ENCODE data around the gene MDK.
A peak's percentile ranks its signal among the peaks of the same experiment; 100 is the strongest.
"Not testable (repeated sequence)": the region's sequence is repeated elsewhere in the genome, so short reads cannot be mapped to it uniquely, and the experiment has no call there.

Gene MDK

GRCh38 chr11:46369458-46370152 lies 11.9 kb upstream of the MDK start:
- peak; percentile 45 to 81 for DNase-seq

DNA sequence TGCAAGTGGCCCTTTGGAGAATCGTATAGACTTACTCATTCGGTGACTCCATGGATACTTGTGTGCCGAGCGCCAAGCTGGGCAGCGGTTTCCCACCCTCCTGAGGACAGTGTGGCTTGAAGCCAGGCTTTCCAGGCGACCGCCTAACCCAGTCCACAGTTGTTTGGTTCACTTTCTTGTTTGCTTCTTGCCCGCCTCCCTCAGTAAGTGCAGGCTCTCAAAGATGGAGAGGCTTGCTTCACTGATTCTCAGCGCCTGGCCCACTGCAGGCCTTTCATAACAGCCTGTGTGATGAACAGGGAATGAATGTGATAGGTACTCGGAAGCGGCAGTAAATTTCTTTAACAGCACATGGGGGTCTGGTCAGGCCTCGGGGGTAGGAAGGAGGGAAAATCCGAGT lies 11.2 kb upstream of the MDK start:
- no peak for DNase-seq

DNA sequence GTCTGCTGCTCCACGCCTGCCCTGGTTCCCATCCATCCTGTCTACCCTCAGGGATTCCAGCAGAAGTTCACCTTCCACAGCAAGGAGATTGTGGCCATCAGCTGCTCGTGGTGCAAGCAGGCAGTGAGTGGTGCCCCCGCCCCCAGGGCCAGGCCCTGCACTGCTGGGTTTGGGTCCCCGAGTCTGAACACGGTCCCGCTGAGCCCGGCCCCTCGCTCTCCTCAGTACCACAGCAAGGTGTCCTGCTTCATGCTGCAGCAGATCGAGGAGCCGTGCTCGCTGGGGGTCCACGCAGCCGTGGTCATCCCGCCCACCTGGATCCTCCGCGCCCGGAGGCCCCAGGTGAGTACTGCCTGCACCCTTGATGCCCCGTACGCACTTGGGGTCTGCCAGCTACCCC lies 10.2 kb upstream of the MDK start:
- DNase-seq: not testable (repeated sequence)

- DNase-seq: no peak
Observed at GRCh38 chr11:46372086-46372485, 9.4 kb upstream of the MDK start.

DNA sequence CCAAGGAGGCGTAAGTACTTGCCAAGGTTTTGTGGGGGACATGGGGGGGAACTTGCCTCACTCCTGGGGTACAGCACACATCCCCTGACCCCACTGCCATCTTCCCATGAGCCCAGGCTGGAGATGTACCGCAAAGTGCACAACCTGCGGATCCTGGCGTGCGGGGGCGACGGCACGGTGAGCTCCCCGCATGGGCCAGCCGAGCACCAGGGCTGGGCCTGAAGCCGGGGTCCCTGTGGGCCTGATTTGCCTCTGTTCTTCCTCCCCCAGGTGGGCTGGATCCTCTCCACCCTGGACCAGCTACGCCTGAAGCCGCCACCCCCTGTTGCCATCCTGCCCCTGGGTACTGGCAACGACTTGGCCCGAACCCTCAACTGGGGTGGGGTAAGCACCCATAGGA lies 9.0 kb upstream of the MDK start:
- DNase-seq: not testable (repeated sequence)

DNA sequence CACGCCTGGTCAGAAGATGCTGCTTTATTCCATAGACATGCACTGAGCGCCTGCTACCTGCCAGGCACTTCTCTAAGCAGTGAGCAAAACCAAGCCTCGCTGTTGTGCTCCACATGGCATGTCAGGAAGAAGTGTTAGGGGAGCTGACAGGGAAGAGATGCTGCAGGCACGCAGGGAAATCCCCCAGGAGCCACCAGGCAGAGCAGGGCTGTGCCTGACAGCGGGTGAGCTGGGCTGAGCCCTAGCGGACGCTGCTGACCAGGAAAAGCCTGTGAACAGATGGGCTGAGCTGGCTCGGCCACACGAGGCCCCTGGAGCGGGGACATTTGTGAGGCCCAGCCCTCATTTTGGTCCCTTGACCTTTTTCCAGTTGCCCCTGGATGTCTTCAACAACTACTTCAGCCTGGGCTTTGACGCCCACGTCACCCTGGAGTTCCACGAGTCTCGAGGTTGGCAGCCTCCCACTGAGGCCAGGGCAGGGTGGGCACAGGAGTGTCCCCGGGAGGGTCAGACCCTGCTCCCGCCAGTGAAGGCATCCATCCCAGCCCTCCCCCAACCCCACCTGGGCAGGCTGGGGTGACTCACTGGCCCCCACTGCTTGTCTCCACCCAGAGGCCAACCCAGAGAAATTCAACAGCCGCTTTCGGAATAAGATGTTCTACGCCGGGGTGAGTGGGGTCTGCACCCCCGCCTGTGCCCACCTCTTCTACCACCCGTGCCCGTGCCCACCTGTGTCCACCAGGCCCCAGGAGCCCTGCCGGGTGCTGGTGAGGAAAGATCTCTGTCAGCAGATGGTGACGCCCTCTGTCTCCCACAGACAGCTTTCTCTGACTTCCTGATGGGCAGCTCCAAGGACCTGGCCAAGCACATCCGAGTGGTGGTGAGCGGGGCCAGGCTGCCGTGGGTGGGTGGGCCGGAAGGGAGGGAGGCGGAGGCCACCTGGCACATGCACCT lies 7.4 kb upstream of the MDK start:
- DNase-seq: no peak

GRCh38 chr11:46374815-46375214 lies 6.7 kb upstream of the MDK start:
- no peak for DNase-seq

- no peak for DNase-seq
Observed at GRCh38 chr11:46375392-46376101, 5.9 kb upstream of the MDK start.

GRCh38 chr11:46376258-46377050 lies 5.0 kb upstream of the MDK start:
- DNase-seq: no peak

- no peak for DNase-seq
Observed at GRCh38 chr11:46377290-46377689, 4.2 kb upstream of the MDK start.

DNA sequence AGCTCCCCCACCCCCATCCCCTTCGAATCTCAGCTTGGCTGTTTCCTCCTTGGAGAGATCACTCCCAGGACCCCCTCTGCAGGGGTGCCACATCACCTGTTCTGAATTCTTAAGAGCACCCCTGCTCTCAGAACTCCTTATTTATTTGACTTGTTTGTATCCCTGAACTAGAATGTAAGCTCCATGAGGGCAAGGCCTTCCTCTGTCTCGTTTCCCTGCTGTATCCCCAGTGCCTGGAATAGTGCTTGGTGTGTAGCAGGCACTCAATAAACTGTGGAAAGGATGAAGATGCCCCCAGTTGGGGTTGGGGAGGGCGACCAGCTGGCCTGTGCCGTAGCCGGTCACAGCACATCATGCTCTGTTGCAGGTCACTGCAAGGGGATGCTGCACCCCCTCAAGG lies 3.6 kb upstream of the MDK start:
- DNase-seq: no peak

- no peak for DNase-seq
Observed at GRCh38 chr11:46378296-46378695, 3.2 kb upstream of the MDK start.

- no peak for DNase-seq
Observed at GRCh38 chr11:46378811-46379481, 2.5 kb upstream of the MDK start.

- peak; percentile 63 to 86 for DNase-seq
Observed at GRCh38 chr11:46379482-46380293, 1.8 kb upstream of the MDK start.

DNA sequence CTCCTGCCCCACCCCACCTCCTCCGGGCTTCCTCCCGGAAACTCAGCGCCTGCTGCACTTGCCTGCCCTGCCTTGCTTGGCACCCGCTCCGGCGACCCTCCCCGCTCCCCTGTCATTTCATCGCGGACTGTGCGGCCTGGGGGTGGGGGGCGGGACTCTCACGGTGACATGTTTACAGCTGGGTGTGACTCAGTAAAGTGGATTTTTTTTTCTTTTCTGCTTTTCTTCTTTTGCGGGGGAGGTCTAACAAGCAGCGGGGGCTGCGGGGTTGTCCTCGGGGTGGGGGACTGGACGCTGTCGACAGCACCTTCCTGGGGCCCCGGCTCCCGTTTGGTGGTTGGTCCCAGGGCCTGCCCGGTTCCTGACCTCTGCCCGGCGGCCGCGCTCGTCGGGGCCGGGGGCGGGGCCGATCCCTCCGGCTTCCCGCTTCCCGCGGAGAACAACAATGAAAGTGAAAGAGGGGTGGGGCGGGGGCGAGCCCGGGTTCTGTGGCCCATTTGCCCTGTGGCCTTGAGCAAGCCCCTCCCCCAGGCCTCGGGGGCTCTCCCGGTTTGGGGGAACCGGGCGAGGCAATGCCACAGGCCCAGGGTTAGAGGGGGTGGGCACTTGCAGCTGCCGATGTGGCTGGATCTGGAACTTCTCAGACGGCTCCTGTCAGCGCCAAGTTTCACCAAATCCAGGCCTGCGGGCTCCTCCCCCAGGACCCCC lies 975 bp upstream of the MDK start:
- peak; percentile 68 to 82 for DNase-seq

GRCh38 chr11:46381819-46382645 lies 563 bp downstream of the MDK start:
- peak; percentile 43 to 86 for DNase-seq

DNA sequence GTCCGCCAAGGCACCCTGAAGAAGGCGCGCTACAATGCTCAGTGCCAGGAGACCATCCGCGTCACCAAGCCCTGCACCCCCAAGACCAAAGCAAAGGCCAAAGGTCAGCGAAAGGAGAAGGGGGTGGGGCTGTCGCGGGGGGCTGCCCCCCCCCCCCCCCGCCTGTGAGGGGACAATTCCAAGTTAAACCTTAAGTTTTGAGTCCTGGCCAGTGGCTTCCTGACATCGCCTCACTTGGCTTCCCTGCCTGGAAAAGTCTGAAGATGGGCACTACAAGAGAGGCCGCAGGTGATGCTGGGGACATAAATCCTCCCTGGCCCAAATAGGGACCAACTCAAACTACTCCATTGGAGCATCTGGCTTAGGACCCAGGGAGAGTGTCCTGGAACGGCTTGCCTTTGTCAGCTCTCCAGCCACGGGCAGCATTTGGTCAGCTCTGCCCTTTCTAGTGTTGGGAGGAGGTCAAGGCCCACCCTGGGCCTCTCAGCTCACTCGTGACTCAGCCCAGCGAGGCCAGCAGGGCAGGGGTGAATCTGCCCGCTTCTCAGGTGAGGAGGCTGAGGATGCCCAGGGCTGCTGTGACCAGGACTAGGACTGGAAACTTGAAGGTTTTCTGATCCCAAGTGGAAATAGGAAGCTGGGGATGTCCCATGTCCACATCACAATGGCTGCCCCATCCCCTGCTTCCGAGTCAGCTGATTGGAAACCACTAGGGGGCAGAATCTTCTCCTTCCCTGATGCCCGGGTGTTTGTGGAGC lies 1.4 kb downstream of the MDK start:
- peak; percentile 45 to 86 for DNase-seq

DNA sequence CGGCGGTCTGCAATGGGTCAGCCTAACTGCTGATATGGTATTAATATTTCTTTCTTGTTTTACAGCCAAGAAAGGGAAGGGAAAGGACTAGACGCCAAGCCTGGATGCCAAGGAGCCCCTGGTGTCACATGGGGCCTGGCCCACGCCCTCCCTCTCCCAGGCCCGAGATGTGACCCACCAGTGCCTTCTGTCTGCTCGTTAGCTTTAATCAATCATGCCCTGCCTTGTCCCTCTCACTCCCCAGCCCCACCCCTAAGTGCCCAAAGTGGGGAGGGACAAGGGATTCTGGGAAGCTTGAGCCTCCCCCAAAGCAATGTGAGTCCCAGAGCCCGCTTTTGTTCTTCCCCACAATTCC lies 1.9 kb downstream of the MDK start:
- DNase-seq: no peak
